Psoas muscle (tissue), 8 donors: Measurements from ENCODE around the gene NOVA1. TPM values are rescaled to one million over a fixed set of nuclear protein-coding genes. Genes with fewer than 3 reads are reported as not detected.
A peak's percentile ranks its signal among the peaks of the same experiment; 100 is the strongest.

Source experiments
- ATAC-seq, 4 donors: fragments of 200-7000 bp; cut with Tn5 transposase; one replicate each; pipeline ENCODE4 v1.9.1; 2020; ENCODE audit warnings: moderate library complexity in 3 of 4, mild to moderate bottlenecking in 2 of 4
- DNase-seq, 2 donors: peaks; one replicate each; pipeline ENCODE4 v3.0.0-alpha.2; 2020
- H3K27ac ChIP-seq: fragments of 200-600 bp; one replicate; pipeline ENCODE4 v1.8.0; 2022
- H3K27me3 ChIP-seq, 3 donors: fragments of 200-600 bp in 1 of 3; one replicate each; pipeline versions ENCODE4 v1.6.1 to v1.8.0; 2013 to 2022; ENCODE audit warnings: low read length in 2 of 3, mild to moderate bottlenecking in 2 of 3, moderate library complexity in 1 of 3; ENCODE audit not compliant: insufficient read depth in 3 of 3
- H3K36me3 ChIP-seq, 2 donors: fragments of 200-600 bp in 1 of 2; one replicate each; pipeline versions ENCODE4 v1.6.1 to v1.8.0; 2013 to 2022; ENCODE audit warnings: low read depth in 1 of 2, mild to moderate bottlenecking in 1 of 2, moderate library complexity in 1 of 2; ENCODE audit not compliant: insufficient read depth in 1 of 2
- H3K4me1 ChIP-seq: fragments of 200-600 bp; one replicate; pipeline ENCODE4 v1.8.0; 2022
- H3K4me3 ChIP-seq: fragments of 200-600 bp; one replicate; pipeline ENCODE4 v1.8.0; 2022; ENCODE audit warnings: mild to moderate bottlenecking
- H3K9me3 ChIP-seq: fragments of 200-600 bp; one replicate; pipeline ENCODE4 v1.8.0; 2022
- WGBS, 3 donors: extraction: QIAGEN DNeasy Blood & Tissue Kit; methylation state at CpG; one replicate each; pipeline versions ENCODE4 v1.1.6 to v1.1.7; 2013; 5-methylcytosine and 5-hydroxymethylcytosine counted together
- intact Hi-C, 2 donors: fragments of 100-400 bp; cut with DNase I; formaldehyde crosslinking; loops; one replicate each; pipeline versions ENCODE4 v1.11.0 to v1.14.2; 2022
- polyA plus RNA-seq, 3 donors: library from polyadenylated mRNA; stranded (reverse); fragments of 200-250 nt; gene quantifications; one replicate each; pipeline ENCODE4 v1.2.3, GENCODE V29; 2013
- total RNA-seq, 4 donors: library from RNA; stranded (reverse); fragmentation: NEBNext Ultra II Directional in 2 of 4; extraction: Animal tissue kit (Norgen Biotek cat#: 25700) in 2 of 4; gene quantifications; one replicate each; pipeline versions ENCODE4 v1.2.1 to v1.2.4, GENCODE V29; 2021 to 2023
- TF ChIP-seq, protein P1 (sequence below): fragments of 200-600 bp; IDR thresholded peaks from one replicate; pipeline ENCODE4 v1.8.0; 2022; ENCODE audit warnings: antibody characterized with exemption
- donor health status: healthy with polysubstance abuse.
- donor health status: DM: no; HTN: no; CAD: no; lungs with moderate emphysema.
- donor health status: Bipolar disorder and iron deficiency.
- donor health status: healthy.
- donor health status: DM: yes; HTN: yes; CAD: no.
- donor health status: DM: no; HTN: no; CAD: no.
- donor health status: DM: no; HTN: no; CAD: no.
- donor health status: DM: yes; HTN: yes; CAD: no.

The NOVA1 gene
- total and polyA plus RNA-seq, 7 donors = 0.73 to 4.4 (median 2.5) TPM

DNA sequence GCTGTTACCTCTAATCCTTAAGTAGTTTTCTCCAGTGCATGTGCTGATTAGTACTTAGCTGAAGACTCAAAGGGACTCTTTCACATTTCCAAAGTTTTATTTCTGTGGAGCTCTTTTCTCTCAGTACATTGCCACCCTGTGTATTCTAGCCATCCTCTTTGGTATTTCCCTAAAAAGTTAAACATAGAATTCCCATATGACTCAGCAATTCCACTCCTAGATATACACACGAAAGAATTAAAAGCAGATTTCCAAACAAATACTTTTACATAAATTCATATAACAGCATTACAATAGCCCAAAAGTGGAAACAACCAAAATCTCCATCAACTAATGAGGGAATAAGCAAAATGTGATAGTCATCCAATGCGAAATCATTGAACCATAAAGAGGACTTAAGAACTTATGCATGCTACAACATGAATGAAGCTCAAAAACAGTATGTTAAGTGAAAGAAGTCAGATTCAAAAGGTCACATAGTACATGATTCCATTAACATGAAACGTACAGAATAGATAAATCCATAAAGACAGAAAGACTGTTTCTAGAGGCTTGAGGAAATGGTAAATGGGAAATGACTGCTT, 9.0 kb upstream of the NOVA1 start:
- Histone ChIP-seq H3K4me1 (no peaks in the 10 kb centered on the region), H3K9me3 (no peaks in the 10 kb centered on the region), H3K36me3 (no peaks in the 10 kb centered on the region), H3K27ac (no peak overlapping the region), H3K4me3 (no peak overlapping the region), H3K27me3 (no peaks in the 10 kb centered on the region)
- no peak for DNase-seq
- WGBS, 3 donors = 74 to 76% (median 74%) methylated on average over 3 of the region's 3 CpGs
- TF ChIP-seq, protein P1, sequence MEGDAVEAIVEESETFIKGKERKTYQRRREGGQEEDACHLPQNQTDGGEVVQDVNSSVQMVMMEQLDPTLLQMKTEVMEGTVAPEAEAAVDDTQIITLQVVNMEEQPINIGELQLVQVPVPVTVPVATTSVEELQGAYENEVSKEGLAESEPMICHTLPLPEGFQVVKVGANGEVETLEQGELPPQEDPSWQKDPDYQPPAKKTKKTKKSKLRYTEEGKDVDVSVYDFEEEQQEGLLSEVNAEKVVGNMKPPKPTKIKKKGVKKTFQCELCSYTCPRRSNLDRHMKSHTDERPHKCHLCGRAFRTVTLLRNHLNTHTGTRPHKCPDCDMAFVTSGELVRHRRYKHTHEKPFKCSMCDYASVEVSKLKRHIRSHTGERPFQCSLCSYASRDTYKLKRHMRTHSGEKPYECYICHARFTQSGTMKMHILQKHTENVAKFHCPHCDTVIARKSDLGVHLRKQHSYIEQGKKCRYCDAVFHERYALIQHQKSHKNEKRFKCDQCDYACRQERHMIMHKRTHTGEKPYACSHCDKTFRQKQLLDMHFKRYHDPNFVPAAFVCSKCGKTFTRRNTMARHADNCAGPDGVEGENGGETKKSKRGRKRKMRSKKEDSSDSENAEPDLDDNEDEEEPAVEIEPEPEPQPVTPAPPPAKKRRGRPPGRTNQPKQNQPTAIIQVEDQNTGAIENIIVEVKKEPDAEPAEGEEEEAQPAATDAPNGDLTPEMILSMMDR = no peak
- intact Hi-C loops = no loop called here
- ATAC-seq = no peak

GRCh38 chr14:26605602-26606001, 7.8 kb upstream of the NOVA1 start:
- Histone ChIP-seq H3K9me3 (no peaks in the 10 kb centered on the region), H3K27ac (no peak overlapping the region), H3K4me1 (no peaks in the 10 kb centered on the region), H3K36me3 (no peaks in the 10 kb centered on the region), H3K4me3 (no peak overlapping the region), H3K27me3 (no peaks in the 10 kb centered on the region)
- intact Hi-C loops = no loop called here
- no peak for ATAC-seq
- DNase-seq = no peak
- 45 to 49% (median 47%) methylated on average over 2 of the region's 2 CpGs for WGBS, 3 donors
- TF ChIP-seq, protein P1 = no peak

DNA sequence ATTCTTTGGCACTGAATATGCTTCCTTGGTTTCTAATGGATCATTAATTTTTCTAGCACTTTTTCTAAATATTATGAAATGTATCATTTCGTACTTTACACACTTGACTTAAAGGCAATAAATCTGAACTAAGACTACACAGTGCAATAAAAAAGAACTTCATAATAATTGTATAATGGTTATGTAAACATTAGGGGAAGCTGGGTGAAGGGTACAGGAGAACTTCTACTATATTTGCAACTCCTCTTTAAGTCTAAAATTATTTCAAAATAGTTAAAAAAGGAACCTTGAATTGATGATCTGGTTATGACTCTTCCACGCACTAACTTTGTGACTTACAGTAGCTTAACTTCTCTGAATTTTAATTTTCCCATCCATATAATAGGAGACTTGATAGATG, 5.1 kb upstream of the NOVA1 start:
- no peaks in the 10 kb centered on the region for H3K9me3 ChIP-seq
- TF ChIP-seq, protein P1 = no peak
- H3K27ac ChIP-seq = no peak overlapping the region
- ATAC-seq (no peak), DNase-seq (no peak)
- no peaks in the 10 kb centered on the region for H3K36me3 ChIP-seq
- H3K27me3 ChIP-seq = peaks cover 0 to 13% (median 0%) of the 10 kb centered on the region in 3 donors
- intact Hi-C loops = no loop called here
- WGBS, 3 donors = 91 to 92% (median 92%) methylated on average over 2 of the region's 2 CpGs
- no peak overlapping the region for H3K4me3 ChIP-seq
- H3K4me1 ChIP-seq = no peaks in the 10 kb centered on the region

GRCh38 chr14:26601856-26602255, 4.0 kb upstream of the NOVA1 start:
- no peaks in the 10 kb centered on the region for H3K4me1 ChIP-seq
- WGBS, 3 donors = 57 to 77% (median 68%) methylated on average over 4 of the region's 4 CpGs
- no peaks in the 10 kb centered on the region for H3K9me3 ChIP-seq
- H3K27ac ChIP-seq = no peak overlapping the region
- no peaks in the 10 kb centered on the region for H3K36me3 ChIP-seq
- ATAC-seq = no peak
- intact Hi-C loops = no loop called here
- no peak overlapping the region for H3K4me3 ChIP-seq
- TF ChIP-seq, protein P1 = no peak
- peaks cover 0 to 13% (median 0%) of the 10 kb centered on the region in 3 donors for H3K27me3 ChIP-seq
- no peak for DNase-seq

- peaks cover 0 to 25% (median 3%) of the 10 kb centered on the region in 3 donors for H3K27me3 ChIP-seq
- H3K36me3 ChIP-seq = no peaks in the 10 kb centered on the region
- no peaks in the 10 kb centered on the region for H3K9me3 ChIP-seq
- no peaks in the 10 kb centered on the region for H3K4me1 ChIP-seq
- ATAC-seq (no peak), DNase-seq (no peak)
- H3K27ac ChIP-seq = no peak overlapping the region
- H3K4me3 ChIP-seq = peak overlapping the region; percentile 67
- intact Hi-C loops = no loop called here
- TF ChIP-seq, protein P1 = no peak
- 31 to 45% (median 41%) methylated on average over 7 of the region's 7 CpGs for WGBS, 3 donors
These were observed 1.5 kb upstream of the NOVA1 start for GRCh38 chr14:26599291-26599690.
